NCI-H748 (cell line): ENCODE data around the gene BRSK1.

ENCODE experiments used
- DNase-seq: peaks from one replicate; lab custom pipeline; 2025; ENCODE audit not compliant: unreplicated experiment; lab: John Stamatoyannopoulos, UW

The BRSK1 gene

GRCh38 chr19:55283548-55284377 lies at the start of gene BRSK1:
BRSK1 (plus strand) TSS chr19:55283997; CDS start chr19:55284443, 446 bp downstream.
- peak; percentile 92 for DNase-seq

GRCh38 chr19:55238030-55238429 lies 45.8 kb upstream of the BRSK1 start:
- no peak for DNase-seq

GRCh38 chr19:55239004-55239403 lies 44.8 kb upstream of the BRSK1 start:
- no peak for DNase-seq

- no peak for DNase-seq
These were observed 43.1 kb upstream of the BRSK1 start for GRCh38 chr19:55240713-55241020.

- DNase-seq = no peak
These were observed 42.5 kb upstream of the BRSK1 start for GRCh38 chr19:55241143-55241934.

- DNase-seq = no peak
These were observed 41.8 kb upstream of the BRSK1 start for GRCh38 chr19:55241935-55242464.

- DNase-seq = no peak
These were observed 41.3 kb upstream of the BRSK1 start for GRCh38 chr19:55242517-55242916.

GRCh38 chr19:55244004-55244680 lies 39.7 kb upstream of the BRSK1 start:
- DNase-seq = no peak

GRCh38 chr19:55245236-55245904 lies 38.4 kb upstream of the BRSK1 start:
- no peak for DNase-seq

GRCh38 chr19:55246462-55247451 lies 37.0 kb upstream of the BRSK1 start:
- no peak for DNase-seq

GRCh38 chr19:55247621-55248099 lies 36.1 kb upstream of the BRSK1 start:
- no peak for DNase-seq

GRCh38 chr19:55248166-55248675 lies 35.6 kb upstream of the BRSK1 start:
- DNase-seq = no peak

GRCh38 chr19:55248704-55249103 lies 35.1 kb upstream of the BRSK1 start:
- DNase-seq = no peak

- no peak for DNase-seq
These were observed 34.0 kb upstream of the BRSK1 start for GRCh38 chr19:55249841-55250240.

- no peak for DNase-seq
These were observed 33.3 kb upstream of the BRSK1 start for GRCh38 chr19:55250262-55251036.

GRCh38 chr19:55251341-55252081 lies 32.3 kb upstream of the BRSK1 start:
- DNase-seq = no peak

GRCh38 chr19:55252760-55253663 lies 30.8 kb upstream of the BRSK1 start:
- DNase-seq = no peak
